HL-60/S4 (cell line): ENCODE measurements around the gene NXPE2.
"Not testable (repeated sequence)": the region's sequence is repeated elsewhere in the genome, so short reads cannot be mapped to it uniquely, and the experiment has no call there.

Experiments used
- in situ Hi-C: fragments of 300-500 bp; cut with MboI; formaldehyde crosslinking; loops from 2 replicates; pipeline ENCODE4 v1.14.3; 2022; ENCODE audit warnings: low sequenced_read_pairs

Gene NXPE2

GRCh38 chr11:114678125-114679036, at the start of gene NXPE2:
Gene NXPE2 (plus strand): TSS chr11:114678527. CDS start chr11:114678576, 49 bp downstream.
- in situ Hi-C loops = no loop called here

GRCh38 chr11:114631445-114631965, 46.8 kb upstream of the NXPE2 start:
- in situ Hi-C loops = not testable (repeated sequence)

- in situ Hi-C loops = not testable (repeated sequence)
These were observed 38.9 kb upstream of the NXPE2 start for GRCh38 chr11:114639440-114639839.

GRCh38 chr11:114650661-114651060, 27.7 kb upstream of the NXPE2 start:
- in situ Hi-C loops = no loop called here

- in situ Hi-C loops = no loop called here
These were observed 27.1 kb upstream of the NXPE2 start for GRCh38 chr11:114651145-114651718.

- in situ Hi-C loops = no loop called here
These were observed 25.2 kb upstream of the NXPE2 start for GRCh38 chr11:114653148-114653547.

- in situ Hi-C loops = no loop called here
These were observed 13.7 kb upstream of the NXPE2 start for GRCh38 chr11:114664641-114665040.

GRCh38 chr11:114666760-114667159, 11.6 kb upstream of the NXPE2 start:
- in situ Hi-C loops = no loop called here

- in situ Hi-C loops = no loop called here
These were observed 10.2 kb upstream of the NXPE2 start for GRCh38 chr11:114668109-114668508.

- in situ Hi-C loops = no loop called here
These were observed 4.7 kb upstream of the NXPE2 start for GRCh38 chr11:114673661-114674060.

GRCh38 chr11:114679505-114679904, 1.2 kb downstream of the NXPE2 start:
- in situ Hi-C loops = no loop called here

- in situ Hi-C loops = no loop called here
These were observed 4.7 kb downstream of the NXPE2 start for GRCh38 chr11:114683007-114683406.

GRCh38 chr11:114684636-114685035, 6.3 kb downstream of the NXPE2 start:
- in situ Hi-C loops = no loop called here

- in situ Hi-C loops = no loop called here
These were observed 6.8 kb downstream of the NXPE2 start for GRCh38 chr11:114685097-114685496.

GRCh38 chr11:114705280-114706024, 27.1 kb downstream of the NXPE2 start:
- in situ Hi-C loops = no loop called here

GRCh38 chr11:114709960-114710359, 31.6 kb downstream of the NXPE2 start:
- in situ Hi-C loops = no loop called here

GRCh38 chr11:114713756-114714155, 35.4 kb downstream of the NXPE2 start:
- in situ Hi-C loops = no loop called here

GRCh38 chr11:114719562-114719961, 41.2 kb downstream of the NXPE2 start:
- in situ Hi-C loops = no loop called here

GRCh38 chr11:114724916-114725524, 46.7 kb downstream of the NXPE2 start:
- in situ Hi-C loops = no loop called here

- in situ Hi-C loops = no loop called here
These were observed 47.3 kb downstream of the NXPE2 start for GRCh38 chr11:114725623-114726022.

GRCh38 chr11:114736806-114737205, 58.5 kb downstream of the NXPE2 start:
- in situ Hi-C loops = no loop called here
